HG03565 (cell line): Measurements from ENCODE around the gene SOBP.

Experiments
- ATAC-seq: cut with Tn5 transposase; IDR thresholded peaks from one replicate; pipeline ENCODE4 v1.9.1; 2021; ENCODE audit warnings: mild to moderate bottlenecking, moderate library complexity; ENCODE audit not compliant: unreplicated experiment

Gene SOBP

DNA sequence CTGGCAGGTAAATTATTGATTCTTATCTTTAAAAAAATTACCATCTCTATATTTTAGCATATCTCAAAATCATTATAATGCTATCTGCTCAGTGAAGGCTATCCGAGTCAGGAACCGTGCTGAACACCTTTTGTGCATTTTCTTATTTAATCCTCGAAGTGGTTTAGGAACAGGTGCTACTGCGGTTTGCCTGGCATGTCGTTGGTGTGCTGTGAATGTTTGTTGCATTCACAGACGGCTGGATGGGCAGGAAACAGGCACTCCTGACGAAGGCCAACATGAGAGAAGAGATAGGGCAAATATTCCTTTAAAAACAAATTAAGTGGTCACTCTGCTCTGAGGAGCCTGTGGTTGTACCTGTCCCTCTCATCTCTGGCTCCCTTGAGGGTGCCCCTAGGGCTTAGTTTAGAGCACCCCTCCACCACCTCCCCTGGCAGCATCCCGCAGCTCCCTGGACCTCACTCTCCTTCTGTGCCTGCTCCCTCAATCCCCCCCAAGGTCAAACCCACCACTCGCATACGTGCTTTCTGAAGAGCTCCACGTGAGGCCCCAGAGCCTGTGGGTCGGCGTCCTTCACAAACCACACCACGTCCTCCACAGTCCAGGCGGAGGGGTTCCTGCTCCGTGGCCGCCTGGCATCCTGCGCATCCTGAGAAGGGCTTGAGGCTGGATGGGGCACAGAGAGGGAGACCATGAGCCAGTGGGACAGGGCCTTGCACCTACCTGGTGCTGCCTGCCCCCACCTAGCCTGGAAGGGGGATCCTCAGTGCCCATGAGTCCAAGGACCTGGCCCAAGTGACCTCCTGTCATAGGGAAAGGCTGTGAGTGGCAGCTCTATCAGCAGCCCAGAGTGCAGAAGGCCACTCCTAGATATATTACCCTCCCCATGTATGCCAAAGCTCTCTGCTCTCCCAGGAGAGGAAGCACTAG is 217.7 kb downstream of the SOBP start:
- no peak for ATAC-seq

DNA sequence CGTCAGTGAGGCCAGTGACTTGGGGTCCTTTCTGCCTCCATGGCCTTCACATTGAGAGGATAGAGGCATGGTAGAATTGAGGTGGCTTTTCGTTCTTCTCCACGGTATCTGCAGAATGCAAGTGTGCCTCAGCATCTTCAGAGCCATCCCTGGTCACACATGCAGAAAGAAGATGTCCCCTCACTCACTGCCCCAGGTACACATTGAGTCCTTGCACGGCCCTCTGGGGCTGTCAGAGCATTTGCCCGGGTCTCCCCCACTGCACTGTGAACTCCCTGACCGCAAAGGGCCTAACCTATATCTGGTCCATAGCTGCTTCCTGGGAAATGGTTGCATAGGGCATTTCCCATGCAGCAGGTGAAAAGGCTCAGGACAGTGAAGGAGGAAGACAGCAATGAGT is 218.5 kb downstream of the SOBP start:
- ATAC-seq: no peak

DNA sequence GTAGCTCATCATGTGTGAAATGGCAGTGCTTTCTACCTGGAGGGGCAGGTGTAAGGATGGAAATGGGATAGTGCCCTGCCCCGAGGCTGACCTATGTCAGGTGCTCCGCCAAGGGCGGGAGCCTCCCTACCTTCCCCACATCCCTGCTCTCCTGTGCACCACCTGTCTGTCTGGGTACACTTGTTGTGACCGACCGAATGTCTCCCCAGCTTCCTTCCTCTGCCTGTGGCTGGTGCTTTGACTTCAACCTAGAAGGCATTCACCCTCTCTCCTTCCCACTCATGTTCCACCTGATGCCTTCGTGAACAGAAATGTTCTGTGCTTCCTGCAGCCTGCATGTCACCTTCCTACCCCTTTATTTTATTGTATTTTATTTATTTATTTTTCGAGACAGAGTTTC is 219.4 kb downstream of the SOBP start:
- ATAC-seq: no peak
